Measurements from ENCODE around the gene ELL2. TPM values are rescaled to one million over a fixed set of nuclear protein-coding genes. Genes with fewer than 3 reads are reported as not detected.

Gene ELL2
- total and polyA plus RNA-seq, 9 of the 15 experiments (the other 6 are each of a cell fraction or from before 2014, with no cell fraction given): 4.3 to 18.3 (median 14.5) TPM

DNA sequence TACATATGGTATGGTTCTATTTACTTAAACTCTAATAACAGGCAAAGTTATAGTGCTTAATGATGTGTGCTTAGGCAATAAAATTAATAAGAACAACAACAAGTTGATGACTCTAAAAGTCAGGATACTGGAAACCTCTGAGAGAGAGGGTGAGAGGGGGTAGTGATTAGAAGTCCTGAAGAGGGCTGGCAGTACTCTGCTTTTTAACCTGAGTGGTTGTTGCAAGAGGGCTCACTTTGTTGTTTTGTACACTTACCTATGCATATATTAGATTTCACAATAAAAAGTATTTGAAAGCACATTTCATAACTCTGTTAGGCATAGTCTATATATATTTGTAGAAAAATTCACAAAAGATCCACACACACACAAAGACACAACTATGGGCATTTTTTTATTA lies 21.4 kb upstream of the ELL2 start:
- H4K20me1 ChIP-seq (replicated peaks; ENCODE audit: control insufficient read depth, insufficient read depth, low read length): no peaks in the 10 kb centered on the region
- no peaks in the 10 kb centered on the region for H3K9me1 ChIP-seq (ENCODE audit: control insufficient read depth, insufficient read depth, low read length)
- intact Hi-C loops (cut with micrococcal nuclease) (no loop called here), in situ Hi-C loops (cut with MboI) (no loop called here)
- no peak overlapping the region for H3K27ac ChIP-seq (ENCODE audit: extremely low read depth, low read depth, low read length)
- CTCF ChIA-PET (ENCODE audit: low intra/inter-chr PET ratio): no interaction called here
- no peak overlapping the region for H2AFZ ChIP-seq (ENCODE audit: low read depth, low read length)
- no peaks in the 10 kb centered on the region for H3K79me2 ChIP-seq (ENCODE audit: control insufficient read depth, insufficient read depth, low read length)
- no peaks in the 10 kb centered on the region for H3K36me3 ChIP-seq (ENCODE audit: control insufficient read depth, insufficient read depth, low read length)
- FAIRE-seq (no peak), ATAC-seq (no peak), DNase-seq (ENCODE audit: extremely low read depth in 1 of 4, low spot score in 3 of 4) (no peak)
- H3K9ac ChIP-seq (ENCODE audit: insufficient read depth in 1 of 2, low read depth in 2 of 2, low read length in 2 of 2): no peak overlapping the region
- no peak for TF ChIP-seq CXXC5 (CRISPR knock-in tag; IDR thresholded peaks at IDR 0.05)
- no peak for TF ChIP-seq FOSL1 (tag; conservative IDR thresholded peaks at IDR 0.05)
- no peak for TF ChIP-seq NFE2L1 (tag; IDR thresholded peaks at IDR 0.05; ENCODE audit: borderline replicate concordance, low read depth)
- TF ChIP-seq MEIS2 (IDR thresholded peaks at IDR 0.05; ENCODE audit: partially characterized antibody): no peak
- TF ChIP-seq, protein P1, sequence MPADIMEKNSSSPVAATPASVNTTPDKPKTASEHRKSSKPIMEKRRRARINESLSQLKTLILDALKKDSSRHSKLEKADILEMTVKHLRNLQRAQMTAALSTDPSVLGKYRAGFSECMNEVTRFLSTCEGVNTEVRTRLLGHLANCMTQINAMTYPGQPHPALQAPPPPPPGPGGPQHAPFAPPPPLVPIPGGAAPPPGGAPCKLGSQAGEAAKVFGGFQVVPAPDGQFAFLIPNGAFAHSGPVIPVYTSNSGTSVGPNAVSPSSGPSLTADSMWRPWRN (IDR thresholded peaks at IDR 0.05; ENCODE audit: low read depth): no peak
- no peak for TF ChIP-seq ZNF785 (CRISPR knock-in tag; IDR thresholded peaks at IDR 0.05)
- H3K27me3 ChIP-seq (ENCODE audit: control insufficient read depth in 2 of 2, insufficient read depth in 2 of 2, low read length in 2 of 2): no peaks in the 10 kb centered on the region
- no TSS peak for BruUV-seq (replicated peaks)
- H3K4me3 ChIP-seq: no peak overlapping the region
- POLR2A ChIA-PET: no interaction called here
- H3K9me3 ChIP-seq (replicated peaks; ENCODE audit: control insufficient read depth, insufficient read depth, low read depth, low read length): no peaks in the 10 kb centered on the region
- H3K4me2 ChIP-seq (ENCODE audit: insufficient read depth, low read length): no peak overlapping the region
- H3K4me1 ChIP-seq (replicated peaks in 1 of 2; ENCODE audit: control insufficient read depth in 2 of 2, insufficient read depth in 2 of 2, low read length in 2 of 2): no peaks in the 10 kb centered on the region; a peak in 2 of 5 replicates

DNA sequence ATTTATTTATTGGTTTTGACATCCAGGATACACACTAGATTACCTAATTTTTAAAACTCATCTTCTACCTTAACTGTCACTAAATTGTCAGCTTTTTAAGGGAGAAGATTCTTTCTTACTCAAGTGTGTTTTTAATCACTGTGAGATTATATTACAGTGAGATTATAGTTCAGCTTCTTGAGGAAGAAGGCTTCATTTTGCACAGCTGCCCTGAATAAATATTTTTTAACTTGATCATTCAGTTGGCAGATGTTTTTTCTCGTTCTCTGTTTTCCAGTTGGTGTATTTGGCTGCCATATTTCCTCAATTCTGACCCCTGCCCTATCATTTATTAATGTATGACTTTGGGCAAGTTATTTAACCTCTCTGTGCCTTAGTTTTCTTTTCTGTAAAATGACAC lies 15.0 kb upstream of the ELL2 start:
- WGBS (ENCODE audit: insufficient coverage, low coverage, missing lambda C conversion rate): 11% methylated on average over 1 of the region's 1 CpG
- Histone ChIP-seq H4K20me1 (replicated peaks; ENCODE audit: control insufficient read depth, insufficient read depth, low read length) (no peaks in the 10 kb centered on the region), H3K4me1 (replicated peaks in 1 of 2; ENCODE audit: control insufficient read depth in 2 of 2, insufficient read depth in 2 of 2, low read length in 2 of 2) (peaks cover 0 to 18% of the 10 kb centered on the region in 2 experiments; a peak in 3 of 5 replicates), H3K79me2 (ENCODE audit: control insufficient read depth, insufficient read depth, low read length) (no peaks in the 10 kb centered on the region), H3K9me1 (ENCODE audit: control insufficient read depth, insufficient read depth, low read length) (no peaks in the 10 kb centered on the region), H3K36me3 (ENCODE audit: control insufficient read depth, insufficient read depth, low read length) (no peaks in the 10 kb centered on the region), H3K4me3 (no peak overlapping the region), H3K27me3 (ENCODE audit: control insufficient read depth in 2 of 2, insufficient read depth in 2 of 2, low read length in 2 of 2) (no peaks in the 10 kb centered on the region), H3K27ac (ENCODE audit: extremely low read depth, low read depth, low read length) (no peak overlapping the region), H3K9me3 (replicated peaks; ENCODE audit: control insufficient read depth, insufficient read depth, low read depth, low read length) (no peaks in the 10 kb centered on the region), H2AFZ (ENCODE audit: low read depth, low read length) (no peak overlapping the region), H3K4me2 (ENCODE audit: insufficient read depth, low read length) (no peak overlapping the region), H3K9ac (ENCODE audit: insufficient read depth in 1 of 2, low read depth in 2 of 2, low read length in 2 of 2) (no peak overlapping the region)
- ATAC-seq (no peak), DNase-seq (ENCODE audit: extremely low read depth in 1 of 4, low spot score in 3 of 4) (no peak), FAIRE-seq (no peak)
- in situ Hi-C loops (cut with MboI) (no loop called here), intact Hi-C loops (cut with micrococcal nuclease) (no loop called here)
- ChIA-PET POLR2A (no interaction called here), CTCF (ENCODE audit: low intra/inter-chr PET ratio) (no interaction called here)
- no TSS peak for BruUV-seq (replicated peaks)
- TF ChIP-seq NR4A1 (CRISPR knock-in tag; IDR thresholded peaks at IDR 0.05) (no peak), NR4A1 (tag; IDR thresholded peaks at IDR 0.05) (no peak), TCF7 (IDR thresholded peaks at IDR 0.05; ENCODE audit: borderline replicate concordance) (no peak), KLF6 (CRISPR knock-in tag; IDR thresholded peaks at IDR 0.05; ENCODE audit: borderline replicate concordance) (no peak), RUNX1 (IDR thresholded peaks at IDR 0.05; ENCODE audit: low read depth) (no peak), ZBTB7A (IDR thresholded peaks at IDR 0.05; ENCODE audit: borderline replicate concordance, control insufficient read depth, low read depth, low read length) (no peak), ZNF76 (CRISPR knock-in tag; IDR thresholded peaks at IDR 0.05; ENCODE audit: borderline replicate concordance) (no peak)
- TF ChIP-seq, protein P2, sequence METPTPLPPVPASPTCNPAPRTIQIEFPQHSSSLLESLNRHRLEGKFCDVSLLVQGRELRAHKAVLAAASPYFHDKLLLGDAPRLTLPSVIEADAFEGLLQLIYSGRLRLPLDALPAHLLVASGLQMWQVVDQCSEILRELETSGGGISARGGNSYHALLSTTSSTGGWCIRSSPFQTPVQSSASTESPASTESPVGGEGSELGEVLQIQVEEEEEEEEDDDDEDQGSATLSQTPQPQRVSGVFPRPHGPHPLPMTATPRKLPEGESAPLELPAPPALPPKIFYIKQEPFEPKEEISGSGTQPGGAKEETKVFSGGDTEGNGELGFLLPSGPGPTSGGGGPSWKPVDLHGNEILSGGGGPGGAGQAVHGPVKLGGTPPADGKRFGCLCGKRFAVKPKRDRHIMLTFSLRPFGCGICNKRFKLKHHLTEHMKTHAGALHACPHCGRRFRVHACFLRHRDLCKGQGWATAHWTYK (CRISPR knock-in tag; IDR thresholded peaks at IDR 0.05): no peak
- TF ChIP-seq, protein P3, sequence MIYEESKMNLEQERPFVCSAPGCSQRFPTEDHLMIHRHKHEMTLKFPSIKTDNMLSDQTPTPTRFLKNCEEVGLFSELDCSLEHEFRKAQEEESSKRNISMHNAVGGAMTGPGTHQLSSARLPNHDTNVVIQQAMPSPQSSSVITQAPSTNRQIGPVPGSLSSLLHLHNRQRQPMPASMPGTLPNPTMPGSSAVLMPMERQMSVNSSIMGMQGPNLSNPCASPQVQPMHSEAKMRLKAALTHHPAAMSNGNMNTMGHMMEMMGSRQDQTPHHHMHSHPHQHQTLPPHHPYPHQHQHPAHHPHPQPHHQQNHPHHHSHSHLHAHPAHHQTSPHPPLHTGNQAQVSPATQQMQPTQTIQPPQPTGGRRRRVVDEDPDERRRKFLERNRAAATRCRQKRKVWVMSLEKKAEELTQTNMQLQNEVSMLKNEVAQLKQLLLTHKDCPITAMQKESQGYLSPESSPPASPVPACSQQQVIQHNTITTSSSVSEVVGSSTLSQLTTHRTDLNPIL (CRISPR knock-in tag; IDR thresholded peaks at IDR 0.05): no peak

Measured in K562 (cell line).